NCI-H2107 treated with DMSO at 0.1 percent for 48 hours (cell line): ENCODE data around the gene OSTC.

ENCODE experiments used
- DNase-seq: peaks from one replicate; lab custom pipeline; 2025; ENCODE audit not compliant: unreplicated experiment; lab: John Stamatoyannopoulos, UW

OSTC gene

DNA sequence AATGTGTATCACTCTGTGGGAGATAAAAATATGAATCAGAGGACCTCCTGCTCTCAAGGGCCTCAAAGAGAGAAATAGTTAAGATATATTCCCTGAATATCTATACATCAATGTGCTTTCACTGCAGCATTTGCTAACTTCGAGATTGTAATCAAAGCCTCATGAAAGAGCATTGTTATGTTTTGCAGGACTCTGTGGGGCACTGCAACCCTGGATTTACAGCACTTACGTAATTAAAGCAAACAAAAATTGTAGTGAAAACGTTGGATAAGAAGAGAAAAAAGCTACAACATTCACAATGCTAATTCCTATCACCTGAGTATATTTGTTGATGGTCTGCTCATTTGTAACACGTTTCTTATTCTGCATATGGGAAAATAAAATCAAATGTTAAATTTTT lies 64.5 kb downstream of the OSTC start:
- DNase-seq, result no peak

GRCh38 chr4:108716340-108716739 lies 65.9 kb downstream of the OSTC start:
- no peak for DNase-seq

DNA sequence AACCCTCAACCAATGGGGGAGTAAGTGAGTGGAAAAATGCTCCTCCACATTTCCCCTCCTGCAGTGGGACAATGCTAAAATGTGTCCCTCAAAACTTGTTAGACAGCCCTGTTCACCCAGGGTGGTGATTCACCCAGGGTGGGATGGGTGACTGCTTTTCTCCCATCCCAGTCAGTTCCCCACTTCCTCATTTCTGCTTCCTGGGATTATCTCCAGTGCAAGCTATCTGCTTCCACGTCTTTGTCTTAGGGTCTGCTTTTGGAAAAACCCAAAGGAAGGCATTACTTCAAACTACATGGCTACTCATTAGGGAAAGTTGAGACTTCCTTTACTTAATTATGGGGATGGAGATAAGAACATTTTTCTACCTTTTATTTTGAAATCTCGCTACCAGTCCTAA lies 67.0 kb downstream of the OSTC start:
- DNase-seq, result no peak
